ENCODE data around the gene GABRB1.

GABRB1 gene

DNA sequence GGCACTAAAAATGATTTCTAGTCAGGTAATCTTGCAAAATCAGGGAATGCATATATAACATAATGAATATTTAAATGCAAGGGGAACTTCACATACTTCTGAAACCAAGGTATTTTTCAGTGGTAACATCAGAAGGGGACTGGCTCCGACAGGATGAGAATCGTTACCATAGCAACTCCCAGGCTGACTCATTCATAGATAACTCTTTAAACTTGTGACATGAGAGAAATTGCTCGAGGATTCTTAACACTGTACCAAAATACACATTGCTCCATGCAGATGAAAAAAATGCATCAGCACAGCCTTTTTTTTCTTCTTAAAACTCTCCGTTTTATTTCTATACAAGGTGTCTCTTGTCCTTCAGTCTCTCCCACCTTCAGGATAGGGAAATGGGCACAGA lies 114.3 kb downstream of the GABRB1 start:
- H3K4me2 ChIP-seq: no peak overlapping the region
- no peak for TF ChIP-seq Cebpa-rat (IDR thresholded peaks at IDR 0.05)
- no peak overlapping the region for H3K9ac ChIP-seq

DNA sequence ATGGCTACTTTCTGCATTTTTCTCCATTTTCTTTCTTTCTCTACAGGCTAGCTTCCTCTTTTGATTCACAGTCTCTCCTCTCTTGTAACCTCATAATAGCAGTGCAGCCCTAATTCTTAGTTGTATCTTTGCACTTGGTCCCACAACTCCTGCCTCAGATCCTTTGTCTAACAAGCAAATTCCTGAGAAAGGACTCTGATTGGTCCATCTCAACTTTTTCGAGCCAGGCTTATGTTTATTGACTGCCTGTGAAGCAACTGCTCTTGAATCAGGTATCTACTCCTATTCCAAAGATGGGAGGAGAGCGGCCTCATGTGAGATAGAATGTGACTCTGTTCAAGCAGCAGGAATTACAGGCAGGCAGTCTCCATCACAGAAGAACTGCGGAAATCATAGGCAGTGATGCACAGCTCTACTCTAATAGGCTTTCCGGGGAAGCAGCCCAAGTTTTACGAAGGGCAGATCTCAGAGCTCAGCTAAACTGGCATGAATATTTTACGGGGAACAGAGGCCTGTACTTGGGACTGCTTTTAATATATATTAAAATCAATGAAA lies 123.5 kb downstream of the GABRB1 start:
- no peaks in the 10 kb centered on the region for H4K20me1 ChIP-seq
- no peak overlapping the region for H3K9ac ChIP-seq
- no peaks in the 10 kb centered on the region for H3K9me3 ChIP-seq
- no peaks in the 10 kb centered on the region for H3K4me1 ChIP-seq
- H3K4me3 ChIP-seq: no peak overlapping the region
- no peak overlapping the region for H3K4me2 ChIP-seq
- TF ChIP-seq Cebpa-rat (IDR thresholded peaks at IDR 0.05): no peak
- no peak overlapping the region for H3K27ac ChIP-seq
- no peaks in the 10 kb centered on the region for H3K36me3 ChIP-seq
- no peaks in the 10 kb centered on the region for H3K27me3 ChIP-seq

More for the DNA sequence above, 114.3 kb downstream of the GABRB1 start:
- H3K4me1 ChIP-seq: no peaks in the 10 kb centered on the region
- no peak overlapping the region for H3K27ac ChIP-seq
- no peaks in the 10 kb centered on the region for H3K27me3 ChIP-seq
- H4K20me1 ChIP-seq: no peaks in the 10 kb centered on the region
- no peaks in the 10 kb centered on the region for H3K9me3 ChIP-seq
- H3K4me3 ChIP-seq: no peak overlapping the region
- H3K36me3 ChIP-seq: no peaks in the 10 kb centered on the region

DNA sequence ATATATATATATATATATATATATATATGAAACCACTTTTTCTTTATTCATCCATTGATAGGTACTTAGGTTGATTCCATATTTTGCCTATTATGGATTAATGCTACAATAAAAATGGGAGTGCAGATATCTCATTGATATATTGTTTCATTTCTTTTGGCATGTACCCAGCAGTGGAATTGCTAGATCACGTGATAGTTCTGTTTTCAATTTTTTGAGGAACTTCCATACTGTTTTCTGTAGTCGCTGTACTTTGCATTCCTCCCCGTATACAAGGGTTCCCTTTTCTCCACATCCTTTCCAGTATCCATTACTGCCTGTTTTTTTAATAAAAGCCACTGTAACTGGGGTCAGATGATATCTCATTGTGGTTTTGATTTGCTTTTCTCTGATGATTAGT lies 124.6 kb downstream of the GABRB1 start:
- no peak for TF ChIP-seq Cebpa-rat (IDR thresholded peaks at IDR 0.05)
- Histone ChIP-seq H3K27ac (no peak overlapping the region), H3K4me3 (no peak overlapping the region), H3K4me2 (no peak overlapping the region), H3K9ac (no peak overlapping the region), H3K4me1 (no peaks in the 10 kb centered on the region), H3K36me3 (no peaks in the 10 kb centered on the region), H4K20me1 (no peaks in the 10 kb centered on the region), H3K9me3 (no peaks in the 10 kb centered on the region), H3K27me3 (no peaks in the 10 kb centered on the region)

DNA sequence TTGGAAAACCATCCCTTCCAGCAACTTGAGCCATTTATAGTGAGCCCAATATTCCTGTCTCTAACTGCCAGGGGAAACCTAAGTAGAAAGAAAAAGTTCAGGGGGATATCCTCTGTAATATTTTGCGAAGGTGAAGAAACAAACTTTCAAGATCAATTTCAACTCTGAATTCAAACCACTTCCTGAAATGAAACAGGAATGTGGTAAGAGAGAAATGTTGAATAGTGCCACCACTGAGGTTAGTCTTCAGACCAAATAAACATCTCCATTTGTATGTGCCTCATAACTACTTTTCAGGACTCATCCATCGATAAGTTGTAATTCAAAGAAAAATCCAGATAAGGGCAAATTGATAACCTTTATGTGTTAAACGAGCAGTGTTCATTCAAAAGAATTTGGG lies 128.7 kb downstream of the GABRB1 start:
- Histone ChIP-seq H3K9me3 (no peaks in the 10 kb centered on the region), H3K4me2 (no peak overlapping the region), H3K4me1 (no peaks in the 10 kb centered on the region), H3K27ac (no peak overlapping the region), H3K9ac (no peak overlapping the region), H3K36me3 (no peaks in the 10 kb centered on the region), H3K4me3 (no peak overlapping the region), H3K27me3 (no peaks in the 10 kb centered on the region), H4K20me1 (no peaks in the 10 kb centered on the region)
- TF ChIP-seq Cebpa-rat (IDR thresholded peaks at IDR 0.05): no peak

DNA sequence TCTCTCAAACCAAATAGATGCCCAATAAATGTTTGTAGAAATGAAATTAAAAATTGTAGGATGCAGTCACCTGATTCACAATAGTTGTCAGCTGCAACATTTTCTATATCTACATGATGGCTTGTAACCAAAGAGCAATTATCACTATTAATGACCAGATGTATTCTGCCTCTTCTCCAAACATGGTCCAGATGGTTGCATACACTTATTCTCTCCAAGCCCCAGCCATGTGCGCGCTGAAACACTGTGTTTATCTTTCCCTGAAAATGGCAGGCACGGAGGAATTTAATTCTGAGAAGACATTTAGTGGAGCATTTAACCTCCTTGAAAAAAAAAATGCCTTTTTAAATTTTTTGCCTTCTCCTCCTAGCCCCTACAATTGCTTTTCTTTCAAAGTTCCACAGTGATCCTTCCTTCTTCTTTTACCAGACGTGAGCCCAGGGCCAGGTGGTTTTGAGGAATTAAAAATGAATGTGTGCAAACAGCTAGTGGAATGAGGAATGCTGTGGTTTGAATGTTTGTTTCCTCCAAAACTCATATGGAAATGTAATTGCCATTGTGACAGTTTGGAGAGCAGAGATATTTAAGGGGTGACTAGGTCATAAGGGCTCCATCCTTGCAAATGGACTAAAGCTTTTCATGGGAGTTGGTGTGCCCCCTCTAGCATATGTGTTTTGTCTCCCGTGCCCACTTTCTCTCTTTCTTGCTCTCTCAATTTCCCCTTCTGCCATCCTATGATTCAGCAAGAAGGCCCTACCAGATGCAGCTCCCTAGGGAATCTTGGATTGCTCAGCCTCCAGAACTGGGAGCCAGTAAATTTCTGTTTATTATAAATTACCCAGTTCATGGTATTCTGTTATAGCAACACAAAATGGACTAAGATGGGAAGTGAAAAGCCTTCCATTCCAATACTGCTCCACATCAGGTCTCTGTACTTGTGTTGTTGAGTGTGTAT lies 136.0 kb downstream of the GABRB1 start:
- no peak overlapping the region for H3K9ac ChIP-seq
- H3K4me3 ChIP-seq: no peak overlapping the region
- H3K27me3 ChIP-seq: no peaks in the 10 kb centered on the region
- no peak overlapping the region for H3K4me2 ChIP-seq
- H3K27ac ChIP-seq: no peak overlapping the region
- no peaks in the 10 kb centered on the region for H3K36me3 ChIP-seq
- H3K9me3 ChIP-seq: no peaks in the 10 kb centered on the region
- H4K20me1 ChIP-seq: no peaks in the 10 kb centered on the region
- TF ChIP-seq Cebpa-rat (IDR thresholded peaks at IDR 0.05): no peak
- no peaks in the 10 kb centered on the region for H3K4me1 ChIP-seq

DNA sequence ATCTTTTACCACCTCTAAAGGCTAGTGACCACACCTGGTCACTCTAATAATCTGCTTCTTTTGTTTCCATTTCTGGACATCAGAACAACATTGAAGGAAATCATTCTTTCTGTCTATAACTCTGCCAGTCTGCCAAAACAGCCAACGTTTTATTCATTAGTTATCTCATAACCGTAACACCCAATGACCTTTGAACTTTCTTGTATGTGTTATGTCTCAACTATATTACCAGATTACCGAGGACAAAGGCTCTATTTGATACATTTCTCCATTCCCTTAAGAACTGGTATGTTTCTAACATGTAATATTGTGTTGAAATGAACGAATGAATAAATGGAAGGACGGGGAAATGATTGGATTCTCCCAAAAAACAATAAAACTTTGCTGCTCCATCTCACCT lies 152.7 kb downstream of the GABRB1 start:
- TF ChIP-seq Cebpa-rat (IDR thresholded peaks at IDR 0.05): no peak
- Histone ChIP-seq H3K27ac (no peak overlapping the region), H3K4me3 (no peak overlapping the region)

DNA sequence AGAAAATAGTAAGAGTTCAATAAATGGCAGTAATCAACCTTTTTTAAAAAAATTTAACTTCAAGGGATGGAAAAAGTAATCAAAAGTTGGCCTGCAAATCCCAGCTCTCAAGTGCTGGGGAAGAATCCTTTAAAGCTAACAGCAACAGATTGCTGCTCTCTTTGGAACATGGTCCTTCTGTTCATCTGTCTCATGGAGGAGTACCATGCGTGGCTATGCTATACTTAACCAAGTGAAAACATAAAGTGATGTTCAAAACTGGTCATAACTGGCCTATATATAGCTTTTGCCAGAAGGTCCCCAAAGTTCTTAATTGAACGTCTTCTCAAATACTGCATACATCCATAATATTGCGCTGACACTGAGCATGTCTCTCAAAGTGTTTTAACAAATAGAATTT lies 154.4 kb downstream of the GABRB1 start:
- H3K27me3 ChIP-seq: no peaks in the 10 kb centered on the region
- H3K4me2 ChIP-seq: no peak overlapping the region
- H3K9ac ChIP-seq: no peak overlapping the region
- no peak overlapping the region for H3K4me3 ChIP-seq
- H3K9me3 ChIP-seq: no peaks in the 10 kb centered on the region
- no peaks in the 10 kb centered on the region for H3K36me3 ChIP-seq
- H4K20me1 ChIP-seq: no peaks in the 10 kb centered on the region
- TF ChIP-seq Cebpa-rat (IDR thresholded peaks at IDR 0.05): no peak
- no peak overlapping the region for H3K27ac ChIP-seq
- no peaks in the 10 kb centered on the region for H3K4me1 ChIP-seq

More for the DNA sequence above, 152.7 kb downstream of the GABRB1 start:
- Histone ChIP-seq H3K4me1 (no peaks in the 10 kb centered on the region), H4K20me1 (no peaks in the 10 kb centered on the region), H3K4me2 (no peak overlapping the region), H3K9ac (no peak overlapping the region), H3K36me3 (no peaks in the 10 kb centered on the region), H3K27me3 (no peaks in the 10 kb centered on the region), H3K9me3 (no peaks in the 10 kb centered on the region)

DNA sequence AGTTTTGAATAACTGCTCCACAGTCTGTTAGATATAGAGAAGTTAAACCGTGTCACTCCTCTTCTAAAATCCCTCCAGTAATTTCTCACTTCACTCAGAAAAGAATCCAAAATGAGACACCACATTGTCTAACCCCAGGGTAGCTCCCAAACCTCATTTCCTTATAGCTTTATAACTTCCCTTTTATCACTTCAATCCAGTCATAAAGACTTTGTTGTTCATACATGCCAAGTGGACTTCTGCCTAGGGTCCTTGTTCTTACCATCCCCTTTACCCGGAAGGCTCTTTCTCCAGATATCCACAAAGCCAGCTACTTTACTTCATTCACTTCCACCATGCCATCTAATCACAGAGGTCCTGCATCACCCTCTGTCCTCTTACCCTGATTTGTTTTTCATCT lies 156.2 kb downstream of the GABRB1 start:
- no peaks in the 10 kb centered on the region for H3K9me3 ChIP-seq
- H4K20me1 ChIP-seq: no peaks in the 10 kb centered on the region
- no peak overlapping the region for H3K27ac ChIP-seq
- no peak for TF ChIP-seq Cebpa-rat (IDR thresholded peaks at IDR 0.05)
- H3K4me2 ChIP-seq: no peak overlapping the region
- H3K9ac ChIP-seq: no peak overlapping the region
- no peaks in the 10 kb centered on the region for H3K4me1 ChIP-seq
- H3K4me3 ChIP-seq: no peak overlapping the region
- H3K27me3 ChIP-seq: no peaks in the 10 kb centered on the region
- no peaks in the 10 kb centered on the region for H3K36me3 ChIP-seq

DNA sequence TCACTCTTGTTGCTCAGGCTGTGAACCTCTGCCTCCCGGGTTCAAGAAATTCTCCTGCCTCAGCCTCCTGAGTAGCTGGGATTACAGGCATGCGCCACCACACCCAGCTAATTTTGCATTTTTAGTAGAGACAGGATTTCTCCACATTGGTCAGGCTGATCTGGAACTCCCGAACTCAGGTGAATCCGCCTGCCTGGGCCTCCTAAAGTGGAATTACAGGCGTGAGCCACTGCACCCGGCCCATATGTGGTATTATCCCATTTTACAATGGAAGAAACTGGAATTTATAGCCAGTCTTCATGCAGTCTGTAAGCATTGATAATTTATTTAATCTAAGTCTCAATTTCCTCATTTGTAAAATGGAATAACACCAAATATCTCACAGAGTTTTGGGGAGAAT lies 161.8 kb downstream of the GABRB1 start:
- H3K36me3 ChIP-seq: no peaks in the 10 kb centered on the region
- H3K4me2 ChIP-seq: no peak overlapping the region
- TF ChIP-seq Cebpa-rat (IDR thresholded peaks at IDR 0.05): no peak
- H3K27me3 ChIP-seq: no peaks in the 10 kb centered on the region
- no peaks in the 10 kb centered on the region for H3K9me3 ChIP-seq
- no peaks in the 10 kb centered on the region for H4K20me1 ChIP-seq
- H3K4me1 ChIP-seq: no peaks in the 10 kb centered on the region
- no peak overlapping the region for H3K27ac ChIP-seq
- H3K9ac ChIP-seq: no peak overlapping the region
- no peak overlapping the region for H3K4me3 ChIP-seq

DNA sequence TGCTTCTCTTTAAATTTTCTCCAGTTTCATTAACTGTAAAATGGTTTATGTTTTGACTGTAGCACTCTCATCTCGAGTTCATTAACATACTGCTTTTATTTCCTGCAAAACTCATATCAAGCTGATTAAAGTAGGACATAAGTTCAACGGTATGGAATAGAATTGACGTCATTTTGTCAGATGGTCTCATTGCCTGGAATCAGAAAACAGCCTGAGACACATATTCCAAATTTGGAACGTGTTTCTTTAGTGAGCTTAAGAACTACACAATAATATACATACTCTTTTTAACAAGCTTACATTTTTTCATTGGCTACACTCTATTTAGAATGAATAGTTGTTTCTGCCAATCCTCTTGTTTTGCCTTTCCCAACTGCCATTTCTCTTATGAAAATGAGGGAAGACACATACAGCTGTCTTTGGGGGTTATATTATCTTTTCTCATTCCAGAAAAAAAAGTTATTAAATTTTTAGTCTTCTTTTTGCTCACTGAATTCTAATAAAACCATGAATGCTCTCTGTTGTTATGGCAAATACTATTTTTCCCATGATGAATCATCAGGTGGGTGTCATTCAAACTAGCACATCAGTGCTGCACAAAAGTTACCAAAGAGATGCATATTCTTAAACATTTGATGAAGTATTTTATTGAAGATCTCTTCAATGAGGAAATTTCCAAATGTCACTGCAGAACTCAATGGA lies 162.8 kb downstream of the GABRB1 start:
- H4K20me1 ChIP-seq: no peaks in the 10 kb centered on the region
- H3K9ac ChIP-seq: no peak overlapping the region
- H3K4me2 ChIP-seq: no peak overlapping the region
- no peak overlapping the region for H3K4me3 ChIP-seq
- H3K27ac ChIP-seq: no peak overlapping the region
- no peak for TF ChIP-seq Cebpa-rat (IDR thresholded peaks at IDR 0.05)
- H3K4me1 ChIP-seq: no peaks in the 10 kb centered on the region
- H3K27me3 ChIP-seq: no peaks in the 10 kb centered on the region
- no peaks in the 10 kb centered on the region for H3K36me3 ChIP-seq
- H3K9me3 ChIP-seq: no peaks in the 10 kb centered on the region
